Vagina (tissue), 2 donors: ENCODE results near the gene UBE2Q1.

Experiments
- CTCF ChIP-seq, 3 experiments: fragments of 450-650 bp in 2 of 3; fragments of 200-600 bp in 1 of 3; sonication (generic) in 1 of 3; IDR thresholded peaks; one replicate each; pipeline ENCODE4 v1.5.1; 2017 to 2019; ENCODE audit warnings: antibody characterized with exemption in 3 of 3, mild to moderate bottlenecking in 2 of 3, moderate library complexity in 2 of 3
- POLR2A ChIP-seq, 2 donors: fragments of 450-650 bp; IDR thresholded peaks; one replicate each; pipeline ENCODE4 v1.6.1; 2017; ENCODE audit warnings: antibody characterized with exemption in 2 of 2, mild to moderate bottlenecking in 2 of 2, moderate library complexity in 2 of 2

- TF ChIP-seq CTCF (IDR thresholded peaks at IDR 0.05) (no peak), POLR2A (IDR thresholded peaks at IDR 0.05) (no peak)
Measured at GRCh38 chr1:154575951-154576566, 17.6 kb upstream of the UBE2Q1 start.
